ENCODE results near the gene SEPTIN5.
A peak's percentile ranks its signal among the peaks of the same experiment; 100 is the strongest.
"Not testable (repeated sequence)": the region's sequence is repeated elsewhere in the genome, so short reads cannot be mapped to it uniquely, and the experiment has no call there.

SEPTIN5 gene

DNA sequence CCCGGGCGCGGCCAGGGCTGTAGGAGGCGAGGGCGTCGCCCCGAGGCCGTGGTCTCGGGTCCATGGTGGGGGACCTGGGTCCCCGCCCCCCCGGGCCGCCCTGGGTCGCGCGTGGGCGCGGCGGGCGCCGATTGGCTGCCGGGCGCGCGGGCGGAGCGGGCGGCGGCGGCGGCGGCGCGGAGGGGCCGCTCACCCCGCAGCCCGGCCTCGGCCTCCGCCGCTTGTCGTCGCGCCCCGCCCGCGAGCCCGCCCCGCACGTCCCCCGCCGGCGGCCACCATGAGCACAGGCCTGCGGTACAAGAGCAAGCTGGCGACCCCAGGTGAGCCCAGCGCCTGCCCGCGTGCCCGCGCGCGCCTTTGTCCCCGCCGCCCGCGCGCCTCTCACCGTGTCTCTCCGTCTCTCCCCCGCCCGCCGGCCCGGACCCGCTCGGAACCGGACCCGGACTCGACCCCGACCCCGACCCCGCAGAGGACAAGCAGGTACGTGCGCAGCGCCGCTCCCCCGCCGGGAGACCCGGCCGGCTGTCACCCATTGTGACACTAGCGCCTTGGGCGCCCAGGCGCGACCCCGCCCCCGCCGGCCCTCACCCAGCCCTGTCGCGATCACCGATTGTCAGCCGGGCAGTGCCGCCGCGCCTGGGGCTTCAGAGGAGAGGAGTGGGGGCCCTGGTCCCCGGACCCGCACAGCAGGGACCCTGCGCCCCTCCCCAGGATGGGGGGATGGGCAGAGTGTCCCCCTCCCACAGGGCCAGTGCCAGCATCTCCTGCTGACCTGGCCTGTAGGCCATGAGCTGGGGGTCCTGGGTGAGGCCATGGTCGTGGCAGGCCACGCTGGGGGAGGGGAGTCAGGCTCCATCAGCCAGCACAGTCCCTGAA lies at the start of gene SEPTIN5:
Gene SEPTIN5 (plus strand): TSS at position 192 of the 876 bp plus-strand sequence. CDS start 86 bp downstream, at position 278.
- DNase-seq (ENCODE audit: low read depth, low spot score) = peak; percentile 45

DNA sequence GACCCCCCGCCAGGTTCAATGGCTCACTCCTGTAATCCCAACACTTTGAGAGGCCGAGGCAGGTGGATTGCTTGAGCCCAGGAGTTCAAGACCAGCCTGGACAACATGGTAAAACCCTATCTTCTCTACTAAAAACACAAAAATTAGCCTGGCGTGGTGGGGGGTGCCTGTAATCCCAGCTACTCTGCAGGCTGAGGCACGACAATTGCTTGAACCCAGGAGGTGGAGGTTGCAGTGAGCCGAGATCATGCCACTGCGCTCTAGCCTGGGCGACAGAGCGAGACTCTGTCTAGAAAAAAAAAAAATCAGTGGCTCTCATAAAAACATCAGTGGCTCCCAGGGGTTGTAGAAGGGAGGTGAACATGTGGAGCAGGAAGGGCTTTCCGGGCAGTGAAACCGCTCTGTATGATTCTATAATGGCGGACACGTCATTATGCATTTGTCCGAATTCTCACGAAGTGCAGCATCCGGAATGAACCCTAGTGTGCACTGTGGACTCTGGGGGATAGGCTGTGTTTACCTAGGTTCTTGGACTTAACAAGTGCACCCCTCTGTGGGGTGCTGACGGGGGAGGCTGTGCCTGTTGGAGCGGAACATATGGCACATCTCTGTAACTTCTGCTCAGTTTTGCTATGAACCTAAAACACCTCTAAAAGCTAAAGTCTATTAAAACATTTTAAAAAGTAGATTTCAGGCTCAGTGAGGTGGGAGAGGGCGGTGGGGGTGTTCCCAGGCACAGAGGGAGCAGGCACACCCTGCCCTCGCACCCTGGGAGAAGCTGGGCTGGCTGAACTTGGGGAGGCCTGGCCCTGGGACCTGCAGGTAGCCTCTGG lies 49.1 kb upstream of the SEPTIN5 start:
- DNase-seq (ENCODE audit: low read depth, low spot score) = no peak

DNA sequence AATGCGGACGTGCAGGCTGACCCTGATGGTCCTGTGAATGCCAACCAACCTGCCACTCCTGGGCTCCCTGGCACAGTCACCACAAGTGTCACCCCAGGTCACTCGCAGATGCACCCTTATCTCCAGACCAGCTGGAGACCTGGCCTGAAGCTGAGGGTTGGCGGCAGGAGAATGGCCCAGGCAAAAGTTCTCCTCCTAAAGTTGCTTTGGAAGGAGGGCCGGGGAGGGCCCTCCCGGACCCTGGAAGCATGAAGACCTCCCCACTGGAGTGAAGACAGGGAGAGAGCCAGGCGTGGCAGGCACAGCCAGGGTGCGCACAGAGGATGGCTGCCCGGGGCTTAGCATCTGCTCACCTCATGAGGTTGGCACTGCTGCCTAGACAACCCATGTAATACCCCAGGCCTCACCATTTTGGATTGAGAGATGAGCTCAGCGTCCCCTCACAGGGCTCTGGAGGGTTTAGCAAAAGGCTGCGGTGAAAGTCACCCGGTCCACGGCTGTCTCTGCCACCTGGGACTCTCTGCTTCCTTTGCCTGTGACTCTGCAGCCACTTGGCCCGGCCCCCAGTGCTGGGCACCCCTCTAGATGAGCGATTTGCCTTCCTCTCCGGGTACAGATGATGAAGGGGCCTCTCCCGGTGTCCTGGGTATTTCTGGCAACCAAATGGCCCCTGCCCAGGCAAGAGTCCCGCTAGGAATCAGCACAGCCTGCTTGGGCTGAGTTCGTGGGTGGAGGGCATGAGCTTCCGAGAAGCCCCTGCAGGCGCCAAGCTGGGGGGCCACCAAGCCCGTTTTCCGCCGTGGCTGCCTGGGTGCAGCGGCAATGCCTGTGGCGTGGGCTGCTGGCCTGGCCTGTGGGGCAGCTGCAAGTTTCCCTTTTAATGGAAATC lies 48.3 kb upstream of the SEPTIN5 start:
- no peak for DNase-seq (ENCODE audit: low read depth, low spot score)

DNA sequence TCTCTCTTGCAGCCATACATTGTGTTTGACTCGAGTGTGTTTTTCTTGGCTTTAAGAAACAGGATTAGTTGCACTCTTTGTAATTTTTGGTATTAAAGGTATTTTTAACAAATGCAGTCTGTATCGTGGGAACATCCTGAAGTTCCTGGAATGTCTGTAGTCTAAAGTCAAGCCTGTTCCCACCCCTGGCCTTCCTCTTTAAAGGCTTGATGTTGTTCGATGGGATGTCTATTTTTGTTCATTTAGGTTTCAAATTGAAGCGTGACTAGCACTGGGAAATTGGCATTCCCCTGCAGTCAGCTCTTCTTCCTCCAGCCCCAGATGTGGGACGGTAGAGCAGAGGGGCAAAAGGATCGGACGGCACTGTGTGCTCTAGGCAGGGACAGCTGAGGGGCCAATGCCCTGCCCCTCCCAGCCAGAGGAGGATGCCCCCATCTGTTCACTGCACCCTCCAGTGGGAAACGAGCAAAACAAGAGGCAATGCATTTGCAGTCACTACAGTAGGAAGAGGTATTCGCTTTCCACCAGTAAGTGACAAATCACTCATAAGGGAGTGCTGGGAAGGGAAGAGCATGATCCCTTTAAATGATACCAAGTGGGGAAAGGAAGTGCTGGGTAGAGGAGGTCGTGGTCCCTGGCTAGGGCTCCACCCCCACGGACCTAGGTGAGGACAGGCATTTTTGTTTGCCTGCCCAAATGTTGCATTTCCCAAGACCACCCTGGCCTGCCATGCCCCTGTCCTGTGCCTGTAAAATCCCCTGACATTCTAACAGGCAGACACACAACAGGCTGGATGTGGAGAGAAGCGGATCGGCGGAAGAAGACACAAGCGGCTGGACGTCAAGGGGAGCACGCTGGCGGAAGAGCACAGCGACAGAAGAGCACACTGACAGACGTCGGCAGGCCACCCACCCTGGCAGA lies 47.4 kb upstream of the SEPTIN5 start:
- peak; percentile 74 for DNase-seq (ENCODE audit: low read depth, low spot score)

DNA sequence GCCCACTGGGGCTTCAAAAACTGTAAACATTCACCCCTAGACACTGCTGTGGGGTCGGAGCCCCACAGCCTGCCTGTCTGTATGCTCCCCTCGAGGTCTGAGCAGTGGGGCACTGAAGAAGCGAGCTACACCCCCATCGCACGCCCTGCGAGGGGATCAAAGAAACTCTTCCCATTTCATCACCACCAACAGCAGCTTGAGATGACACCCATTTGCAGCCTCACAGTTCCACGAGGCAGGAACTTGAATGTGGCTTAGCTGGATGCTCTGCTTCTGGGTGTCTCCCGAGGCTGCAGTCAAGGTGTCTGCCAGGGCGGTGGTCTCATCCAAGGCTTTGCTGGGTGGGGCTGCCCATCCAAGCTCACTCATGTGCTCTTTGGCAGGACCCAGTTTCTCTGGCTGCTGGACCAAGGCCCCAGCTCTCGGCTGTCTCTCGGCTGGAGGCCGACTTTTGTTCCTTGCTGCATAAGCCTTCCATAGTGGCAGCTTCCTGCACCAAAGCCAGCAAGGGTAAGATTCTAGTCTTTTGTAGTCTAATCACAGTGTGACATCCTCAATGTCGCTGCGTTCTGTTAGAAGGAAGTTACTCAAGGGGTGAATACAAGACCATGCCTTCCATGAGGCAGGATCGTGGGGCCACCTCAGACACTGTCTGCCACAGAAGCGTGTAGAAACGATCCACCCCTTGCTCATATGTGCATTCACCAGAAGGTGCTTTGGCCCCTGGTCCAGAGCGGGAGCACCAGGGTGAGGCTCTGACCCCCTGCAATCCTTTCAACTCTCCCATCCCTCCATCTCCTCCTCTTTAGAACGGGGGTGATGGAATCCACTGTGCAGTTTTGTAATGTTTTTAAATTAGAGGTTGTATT lies 46.2 kb upstream of the SEPTIN5 start:
- no peak for DNase-seq (ENCODE audit: low read depth, low spot score)

DNA sequence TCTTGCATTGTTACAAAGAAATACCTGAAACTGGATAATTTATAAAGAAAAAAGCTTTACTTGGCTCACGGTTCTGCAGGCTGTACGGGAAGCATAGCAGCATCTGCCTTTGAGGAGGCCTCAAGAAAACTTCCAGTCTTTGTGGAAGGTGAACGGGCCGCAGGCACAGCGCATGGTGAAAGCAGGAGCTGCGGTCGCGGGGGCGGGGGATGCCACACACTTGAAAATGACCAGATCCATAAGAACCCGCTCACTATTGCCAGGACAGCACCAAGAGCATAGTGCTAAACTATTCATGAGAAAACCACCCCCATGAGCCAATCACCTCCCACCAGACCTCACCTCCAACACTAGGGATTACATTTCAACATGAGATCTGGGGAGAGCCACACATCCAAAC lies 45.6 kb upstream of the SEPTIN5 start:
- no peak for DNase-seq (ENCODE audit: low read depth, low spot score)

DNA sequence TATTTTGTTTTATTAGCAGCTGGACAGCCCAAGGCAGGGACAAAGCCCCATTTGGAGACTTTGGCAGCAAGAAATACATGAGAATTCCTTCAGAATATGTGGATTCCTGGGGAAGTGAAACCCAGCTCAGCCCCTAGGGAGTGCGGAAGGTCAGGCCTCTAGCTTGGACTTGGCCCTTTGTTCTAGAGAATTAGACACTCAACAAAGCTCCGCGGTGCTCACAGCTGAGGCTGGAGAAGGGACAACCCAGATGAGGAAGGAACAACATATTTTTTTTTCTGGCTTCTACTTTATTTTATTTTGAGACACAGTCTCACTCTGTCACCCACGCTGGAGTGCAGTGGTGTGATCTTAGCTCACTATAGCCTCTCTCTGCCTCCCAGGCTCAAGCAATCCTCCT lies 44.7 kb upstream of the SEPTIN5 start:
- DNase-seq (ENCODE audit: low read depth, low spot score) = no peak

DNA sequence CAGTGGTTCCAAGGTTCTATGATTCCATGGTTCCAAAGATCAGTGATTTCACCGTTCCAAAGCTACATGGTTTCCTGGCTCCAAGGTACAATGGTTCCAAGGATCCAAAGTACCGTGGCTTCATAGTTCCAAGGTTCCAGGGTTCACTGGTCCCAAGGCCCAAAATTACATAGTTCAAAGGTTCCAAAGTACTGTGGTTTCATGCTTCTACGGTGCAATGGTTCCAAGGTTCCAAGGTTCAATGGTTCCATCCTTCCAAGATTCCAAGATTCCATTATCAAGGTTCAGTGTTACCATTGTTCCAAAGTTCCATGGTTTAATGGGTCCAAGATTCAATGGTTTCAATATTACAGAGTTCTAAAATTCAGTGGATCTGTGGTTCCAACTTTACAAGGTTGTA lies 43.0 kb upstream of the SEPTIN5 start:
- DNase-seq (ENCODE audit: low read depth, low spot score) = no peak

DNA sequence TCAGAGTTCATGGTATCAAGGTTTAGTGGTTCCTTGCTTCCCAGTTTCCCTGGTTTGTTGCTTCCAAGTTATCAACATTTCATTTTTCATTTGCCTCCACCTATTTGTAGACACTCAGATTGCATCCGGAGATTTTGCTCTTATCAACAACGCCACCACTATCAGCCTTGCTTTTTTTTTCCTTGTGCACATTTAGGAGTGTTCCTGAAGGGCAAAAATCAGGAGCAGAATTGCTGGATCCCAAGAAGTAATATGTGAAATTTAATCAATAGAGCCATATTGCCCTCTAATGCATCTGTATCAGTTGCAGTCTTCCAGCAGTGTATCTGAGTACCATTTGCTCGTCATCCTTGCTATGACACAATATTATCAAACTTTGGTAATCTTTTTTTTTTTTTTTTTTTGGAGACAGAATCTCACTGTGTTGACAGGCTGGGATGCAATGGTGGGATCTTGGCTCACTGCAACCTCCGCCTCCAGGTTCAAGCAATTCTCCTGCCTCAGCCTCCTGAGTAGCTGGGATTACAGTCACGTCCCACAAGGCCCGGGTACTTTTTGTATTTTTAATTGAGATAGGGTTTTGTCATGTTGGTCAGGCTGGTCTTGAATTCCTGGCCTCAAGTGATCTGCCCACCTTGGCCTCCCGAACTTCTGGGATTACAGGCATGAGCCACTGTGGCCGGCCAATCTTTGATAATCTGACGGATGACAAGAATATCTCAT lies 42.1 kb upstream of the SEPTIN5 start:
- DNase-seq (ENCODE audit: low read depth, low spot score) = no peak

DNA sequence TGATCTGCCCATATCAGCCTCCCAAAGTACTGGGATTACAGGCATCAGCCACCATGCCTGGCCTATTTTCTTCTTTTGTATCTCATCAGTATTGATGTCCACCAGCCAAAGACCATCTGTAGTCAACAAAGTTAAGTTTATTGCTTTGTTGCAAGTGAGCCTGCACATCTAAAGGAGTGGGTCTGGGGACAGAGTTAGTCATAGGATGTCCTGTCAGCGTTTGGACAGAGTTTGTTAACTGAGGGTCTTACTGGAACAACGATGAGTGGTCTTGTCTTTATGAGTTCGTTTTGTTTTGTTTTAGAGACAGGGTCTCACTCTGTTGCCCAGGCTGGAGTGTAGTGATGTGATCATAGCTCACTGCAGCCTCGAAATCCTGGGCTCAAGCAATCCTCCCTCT lies 40.6 kb upstream of the SEPTIN5 start:
- DNase-seq (ENCODE audit: low read depth, low spot score) = no peak

DNA sequence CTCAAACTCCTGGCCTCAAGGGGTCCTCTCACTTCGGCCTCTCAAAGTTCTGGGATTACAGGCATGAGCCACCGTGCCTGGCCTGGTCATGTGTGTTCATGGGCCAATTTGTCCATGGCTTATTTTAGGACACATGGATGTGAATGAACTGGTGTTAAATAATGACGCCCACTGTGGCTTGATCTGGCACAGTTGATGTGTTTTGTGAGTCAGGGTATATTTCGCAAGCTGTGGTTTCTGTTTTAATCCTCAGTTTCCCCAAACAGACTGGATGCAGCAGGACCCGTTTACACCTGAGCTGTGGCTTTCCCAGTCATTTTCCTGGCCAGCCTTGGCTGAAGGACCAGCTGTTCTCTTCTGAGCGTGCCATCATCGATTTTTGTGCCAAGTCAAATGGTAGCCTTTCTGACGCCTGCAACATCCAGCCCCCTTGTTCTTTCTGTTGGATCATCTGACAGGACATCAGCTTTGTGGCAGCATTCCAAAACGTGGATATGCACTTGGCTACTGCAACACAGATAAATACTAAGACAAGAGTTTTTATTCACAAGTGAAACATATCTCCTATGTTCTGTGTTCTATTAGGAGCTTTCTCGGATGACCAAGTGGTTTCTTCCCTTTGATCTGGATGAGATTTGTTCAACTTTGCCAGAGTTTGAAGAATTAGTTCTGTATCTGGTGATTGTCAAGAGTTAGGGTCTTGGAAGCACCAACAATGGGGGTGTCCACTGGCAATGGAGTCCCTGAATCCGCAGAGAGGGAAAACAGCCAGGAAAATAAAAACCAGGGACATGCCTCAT lies 40.0 kb upstream of the SEPTIN5 start:
- no peak for DNase-seq (ENCODE audit: low read depth, low spot score)

DNA sequence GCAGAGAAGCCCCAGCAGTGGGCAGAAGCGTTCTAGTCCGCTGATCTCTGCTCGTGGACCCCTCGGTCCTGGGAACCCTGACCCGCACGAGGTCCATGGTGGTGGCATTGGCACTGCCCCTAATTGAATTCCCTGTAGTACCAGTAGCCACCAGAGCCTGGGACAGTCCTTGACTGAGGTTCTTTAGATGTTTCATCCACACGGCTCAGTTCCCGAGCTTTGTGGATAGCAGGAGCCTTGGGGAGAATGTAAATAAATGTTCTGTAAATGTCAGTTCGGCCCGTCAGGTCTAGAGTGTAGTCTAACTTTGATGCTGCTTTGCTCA lies 39.4 kb upstream of the SEPTIN5 start:
- no peak for DNase-seq (ENCODE audit: low read depth, low spot score)

DNA sequence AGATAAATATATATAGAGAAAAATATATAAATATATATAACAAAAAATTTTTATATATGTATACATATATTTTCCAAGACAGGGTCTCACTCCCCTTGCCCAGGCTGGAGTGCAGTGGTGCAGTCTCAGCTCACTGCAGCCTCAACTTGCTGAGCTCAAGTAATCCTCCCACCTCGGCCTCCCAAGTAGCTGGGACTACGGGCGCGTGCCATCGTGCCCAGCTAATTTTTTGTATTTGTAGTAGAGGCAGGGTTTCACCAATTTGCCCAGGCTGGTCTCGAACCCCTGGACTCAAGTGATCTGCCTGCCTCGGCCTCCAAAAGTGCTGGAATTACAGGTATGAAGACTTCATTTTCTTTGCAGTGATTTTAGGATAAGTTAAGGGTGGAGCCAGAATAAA lies 38.9 kb upstream of the SEPTIN5 start:
- DNase-seq (ENCODE audit: low read depth, low spot score) = no peak

DNA sequence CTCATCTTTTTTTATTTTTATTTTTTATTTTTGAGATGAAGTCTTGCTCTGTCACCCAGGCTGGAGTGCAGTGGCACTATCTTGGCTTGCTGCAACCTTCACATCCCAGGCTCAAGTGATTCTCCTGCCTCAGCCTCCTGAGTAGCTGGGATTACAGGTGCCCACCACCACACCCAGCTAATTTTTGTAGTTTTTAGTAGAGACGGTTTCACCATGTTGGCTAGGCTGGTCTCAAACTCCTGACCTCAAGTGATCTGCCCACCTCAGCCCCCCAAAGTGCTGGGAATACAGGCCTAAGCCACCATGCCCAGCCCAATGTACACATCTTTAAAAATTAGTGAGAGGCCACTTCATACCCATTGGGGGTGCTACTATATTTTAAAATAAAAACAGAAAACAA lies 37.9 kb upstream of the SEPTIN5 start:
- DNase-seq (ENCODE audit: low read depth, low spot score) = not testable (repeated sequence)

DNA sequence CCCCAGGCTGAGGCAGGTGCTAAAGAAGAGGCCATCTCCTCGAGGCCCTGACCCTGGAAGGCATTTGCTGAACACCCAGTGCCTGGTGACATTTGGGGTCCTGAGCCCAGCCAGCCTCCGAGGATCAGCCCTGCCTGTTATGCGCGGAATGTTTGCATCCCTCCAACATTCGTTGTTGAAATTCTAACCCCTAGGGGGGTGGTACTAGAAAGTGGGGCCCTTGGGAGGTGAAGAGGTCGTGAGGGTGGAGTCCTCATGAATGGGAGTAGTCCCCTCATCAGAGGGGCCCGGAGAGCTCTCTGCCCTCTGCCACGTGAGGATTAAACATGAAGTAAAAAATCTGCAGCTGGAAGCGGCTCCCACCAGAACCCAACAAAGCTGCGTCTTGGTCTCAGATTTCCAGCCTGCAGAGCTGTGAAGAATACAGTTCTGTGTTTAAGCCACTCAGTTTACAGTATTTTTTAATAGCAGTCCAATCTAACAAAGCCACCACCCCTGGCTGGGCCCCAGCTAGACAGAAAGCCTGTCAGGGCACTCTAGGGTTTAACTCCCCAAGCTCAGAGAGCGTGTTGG lies 35.3 kb upstream of the SEPTIN5 start:
- DNase-seq (ENCODE audit: low read depth, low spot score) = no peak

DNA sequence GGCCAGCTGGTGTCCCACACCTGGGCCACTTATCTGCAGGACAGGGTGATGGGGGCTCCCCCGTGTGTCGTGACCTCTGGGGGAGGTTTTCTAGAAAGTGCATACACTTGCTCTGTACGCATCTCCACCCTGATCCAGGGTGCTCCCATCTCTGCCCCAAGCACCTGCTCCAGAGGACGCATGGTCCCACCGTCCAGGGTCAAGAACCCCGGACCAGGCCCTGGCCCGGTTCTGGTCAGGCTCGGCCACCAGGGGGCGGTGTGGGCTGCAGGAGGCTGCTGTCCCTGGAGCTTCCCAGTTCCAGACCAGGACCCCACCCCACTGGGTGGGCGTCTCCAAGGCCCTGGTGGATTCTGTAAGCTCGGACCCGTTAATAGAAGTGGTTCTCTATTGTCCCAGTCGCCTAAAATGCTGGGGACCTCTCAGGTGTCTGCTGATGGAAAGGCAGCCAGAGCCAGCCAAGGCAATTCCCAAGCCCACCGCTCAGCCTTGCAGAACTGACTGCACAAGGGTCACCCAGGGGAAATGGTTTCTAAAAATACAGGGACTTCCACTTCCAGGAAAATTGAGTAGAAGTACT lies 34.7 kb upstream of the SEPTIN5 start:
- DNase-seq (ENCODE audit: low read depth, low spot score) = no peak

DNA sequence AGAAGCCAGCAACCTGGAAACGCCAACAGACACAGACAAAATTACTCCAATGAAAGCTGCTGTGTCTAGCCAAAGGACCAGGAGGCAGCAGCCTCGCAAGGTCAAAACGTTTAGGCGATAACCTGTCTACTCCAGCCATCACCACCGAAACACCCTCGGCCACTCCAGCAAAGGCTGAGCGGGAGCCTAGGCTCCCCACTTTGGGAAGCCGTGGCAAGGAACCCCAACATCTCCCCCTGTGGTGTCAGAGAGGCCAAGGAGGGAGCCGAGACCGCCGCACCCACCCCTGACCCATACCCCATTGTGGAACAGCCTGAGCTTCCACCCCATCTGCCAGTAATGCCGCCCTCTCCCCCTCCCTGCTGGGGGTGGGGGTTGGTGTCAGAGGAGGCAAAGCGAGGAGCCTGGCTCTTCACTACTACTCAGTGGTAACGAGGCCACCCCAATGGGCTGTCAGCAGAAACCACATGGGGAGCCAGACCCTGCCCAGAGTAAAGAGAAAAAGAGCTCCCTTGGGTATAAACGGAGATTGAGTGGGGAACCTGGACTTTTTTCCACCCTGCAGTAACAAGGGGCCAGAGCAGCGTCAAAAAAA lies 33.9 kb upstream of the SEPTIN5 start:
- DNase-seq (ENCODE audit: low read depth, low spot score) = no peak

All from astrocyte of the hippocampus (primary cell).